ENCODE measurements around the gene FNBP1.
"Not testable (repeated sequence)": the region's sequence is repeated elsewhere in the genome, so short reads cannot be mapped to it uniquely, and the experiment has no call there.

The FNBP1 gene

DNA sequence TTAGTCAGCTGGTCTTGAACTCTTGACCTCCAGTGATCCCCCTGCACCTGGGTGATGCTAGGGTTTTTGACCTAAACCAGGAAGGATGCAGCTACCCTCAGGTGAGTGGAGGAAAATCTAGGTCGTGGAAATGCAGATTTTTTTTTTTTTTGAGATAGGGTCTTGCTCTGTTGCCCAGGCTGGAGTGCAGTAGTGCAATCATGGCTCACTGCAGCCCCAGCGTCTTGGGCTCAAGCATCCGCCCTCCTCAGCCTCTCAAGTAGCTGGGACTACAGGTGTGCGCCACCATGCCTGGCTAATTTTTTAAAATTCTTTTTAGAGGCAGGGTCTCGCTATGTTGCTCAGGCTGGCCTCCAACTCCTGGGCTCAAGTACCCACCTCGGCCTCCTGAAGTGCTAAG lies 51.9 kb downstream of the FNBP1 start:
- DNase-seq (ENCODE audit: low spot score): not testable (repeated sequence)

DNA sequence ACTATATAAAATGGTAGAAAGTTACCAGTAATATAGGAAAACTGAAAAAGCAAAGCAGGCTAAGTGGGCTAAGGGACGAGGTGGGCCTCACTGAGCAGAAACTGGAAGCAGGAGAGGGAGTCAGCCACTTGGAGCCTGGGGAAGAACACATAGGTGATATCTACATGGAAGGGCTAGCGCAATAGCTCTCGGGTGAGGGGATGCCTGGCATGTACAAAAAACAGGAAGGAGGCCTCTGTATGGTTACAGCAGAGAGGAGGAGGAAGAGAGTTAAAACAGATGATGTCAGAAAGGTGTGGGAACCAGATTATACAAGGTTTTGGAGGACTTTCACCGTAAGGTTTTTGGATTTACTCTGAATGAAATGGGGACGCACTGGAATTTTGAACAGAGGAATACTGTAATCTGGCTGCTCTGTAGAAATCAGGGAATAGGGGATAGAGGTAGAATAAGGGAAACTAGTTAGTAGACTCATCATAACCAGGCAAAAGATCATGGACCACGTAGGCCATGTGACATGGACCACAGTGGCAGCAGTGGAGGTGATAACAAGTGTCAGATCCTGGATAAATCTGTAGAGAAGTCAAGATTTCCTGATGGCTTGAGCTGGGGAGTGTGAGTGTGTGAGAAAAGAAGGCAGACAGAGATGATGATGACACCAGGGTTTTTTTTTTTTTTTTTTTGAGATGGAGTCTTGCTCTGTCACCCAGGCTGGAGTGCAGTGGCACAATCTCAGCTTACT lies 52.5 kb downstream of the FNBP1 start:
- DNase-seq (ENCODE audit: low spot score): no peak

GRCh38 chr9:129989740-129990139 lies 53.2 kb downstream of the FNBP1 start:
- DNase-seq (ENCODE audit: low spot score): no peak

DNA sequence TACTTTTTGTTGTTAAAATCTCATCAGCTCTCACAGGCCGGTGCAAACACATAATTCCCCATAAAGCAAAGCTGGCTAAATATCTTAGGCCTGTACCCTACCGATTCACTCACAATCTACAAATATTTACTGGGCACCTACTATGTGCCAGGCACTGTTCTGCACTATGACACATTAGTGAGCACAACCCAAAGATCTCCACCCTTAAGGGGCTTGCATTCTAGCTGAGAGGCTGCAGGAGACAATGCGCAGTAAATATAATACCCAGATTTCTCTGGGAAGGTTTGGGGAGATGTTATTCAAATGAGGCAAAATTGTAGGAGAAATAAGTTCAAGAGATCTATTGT lies 53.7 kb downstream of the FNBP1 start:
- DNase-seq (ENCODE audit: low spot score): no peak

- DNase-seq (ENCODE audit: low spot score): no peak
Observed at GRCh38 chr9:129988607-129989361, 54.2 kb downstream of the FNBP1 start.

DNA sequence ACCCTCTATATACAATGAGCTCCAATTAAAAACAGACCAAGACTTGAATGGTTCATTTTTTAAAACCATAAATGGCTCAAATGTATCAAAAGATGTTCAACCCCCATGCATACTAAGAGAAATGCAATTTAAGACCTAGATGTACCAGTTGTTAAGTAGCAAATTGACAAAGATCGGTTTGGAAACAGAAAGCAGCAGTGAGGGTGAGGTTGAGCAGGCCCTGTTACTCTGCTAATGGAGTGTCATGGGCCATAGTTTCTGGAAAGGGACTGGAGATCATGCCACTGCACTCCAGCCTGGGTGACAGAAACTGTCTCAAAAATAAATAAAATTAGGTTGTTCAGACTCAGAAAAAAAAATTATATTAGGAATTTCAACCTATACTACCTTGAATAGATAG lies 55.0 kb downstream of the FNBP1 start:
- no peak for DNase-seq (ENCODE audit: low spot score)

- no peak for DNase-seq (ENCODE audit: low spot score)
Observed at GRCh38 chr9:129987047-129987446, 55.9 kb downstream of the FNBP1 start.

GRCh38 chr9:129984589-129984988 lies 58.4 kb downstream of the FNBP1 start:
- DNase-seq (ENCODE audit: low spot score): not testable (repeated sequence)

DNA sequence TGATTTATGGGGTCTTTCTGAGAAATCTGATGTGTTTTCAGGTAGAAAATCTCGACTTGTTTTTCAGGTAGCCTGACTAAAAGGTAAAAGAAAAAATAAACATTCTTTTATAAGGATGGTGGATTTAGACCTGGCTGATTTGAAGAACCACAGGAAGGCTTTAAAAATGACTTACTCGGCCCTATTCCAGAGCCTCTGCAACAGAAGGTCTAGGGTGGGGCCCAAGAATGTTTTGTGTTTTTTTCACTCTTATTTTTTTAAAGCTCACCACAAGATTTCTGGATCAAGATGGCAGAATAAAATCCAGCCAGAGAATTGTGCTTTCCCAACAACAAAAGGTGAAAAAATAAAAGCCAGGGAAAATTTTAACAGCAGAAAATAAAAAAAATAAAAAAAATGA lies 59.1 kb downstream of the FNBP1 start:
- no peak for DNase-seq (ENCODE audit: low spot score)

GRCh38 chr9:129981180-129981907 lies 61.6 kb downstream of the FNBP1 start:
- no peak for DNase-seq (ENCODE audit: low spot score)

DNA sequence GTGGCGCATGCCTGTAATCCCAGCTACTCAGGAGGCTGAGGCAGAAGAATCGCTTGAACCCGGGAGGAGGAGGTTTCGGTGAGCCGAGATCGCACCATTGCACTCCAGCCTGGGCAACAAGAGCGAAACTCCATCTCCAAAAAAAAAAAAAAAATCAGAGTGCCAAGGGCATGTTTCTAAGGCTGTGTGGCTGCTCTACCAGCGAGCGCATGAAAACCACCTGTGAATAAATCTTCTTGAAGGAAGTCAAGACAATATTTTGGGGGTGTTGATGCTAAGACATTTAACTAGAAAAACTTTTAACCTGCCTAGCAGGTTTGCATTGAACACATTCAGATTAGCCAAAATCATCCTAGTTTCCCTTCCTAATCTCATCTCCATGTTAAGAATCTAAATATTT lies 62.8 kb downstream of the FNBP1 start:
- DNase-seq (ENCODE audit: low spot score): not testable (repeated sequence)

DNA sequence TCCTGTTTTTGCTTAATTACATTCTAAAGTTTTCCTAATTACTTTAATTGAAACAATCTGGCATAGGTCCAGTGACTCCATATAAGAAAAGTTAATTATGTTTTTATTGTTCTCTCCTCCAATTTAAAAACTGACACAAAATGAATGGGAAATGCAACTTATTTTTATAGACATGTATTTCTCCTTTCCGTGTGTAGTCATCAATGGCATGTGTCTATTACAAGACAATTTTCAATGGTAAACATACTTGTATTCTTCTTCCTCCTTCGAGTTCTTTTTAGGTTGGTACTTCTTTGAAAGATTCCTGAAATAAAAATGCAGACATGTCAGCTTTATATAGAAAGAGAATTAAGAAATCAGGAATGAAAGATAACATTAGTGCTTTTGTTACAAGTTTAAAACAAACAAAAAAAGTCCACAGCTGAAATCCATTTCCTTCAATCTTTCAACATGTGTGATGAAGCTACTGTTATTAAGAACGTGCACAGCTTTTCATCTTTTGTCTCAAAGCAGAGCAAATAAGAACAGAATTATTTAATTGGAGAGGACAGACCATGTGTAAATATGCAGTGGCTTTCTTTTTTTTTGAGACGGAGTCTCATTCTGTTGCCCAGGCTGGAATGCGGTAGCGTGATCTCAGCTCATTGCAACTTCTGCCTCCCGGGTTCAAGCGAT lies 63.8 kb downstream of the FNBP1 start:
- no peak for DNase-seq (ENCODE audit: low spot score)

- no peak for DNase-seq (ENCODE audit: low spot score)
Observed at GRCh38 chr9:129972816-129973215, 70.2 kb downstream of the FNBP1 start.

- peak; percentile 21 for DNase-seq (ENCODE audit: low spot score)
Observed at GRCh38 chr9:129968690-129969485, 74.1 kb downstream of the FNBP1 start.

DNA sequence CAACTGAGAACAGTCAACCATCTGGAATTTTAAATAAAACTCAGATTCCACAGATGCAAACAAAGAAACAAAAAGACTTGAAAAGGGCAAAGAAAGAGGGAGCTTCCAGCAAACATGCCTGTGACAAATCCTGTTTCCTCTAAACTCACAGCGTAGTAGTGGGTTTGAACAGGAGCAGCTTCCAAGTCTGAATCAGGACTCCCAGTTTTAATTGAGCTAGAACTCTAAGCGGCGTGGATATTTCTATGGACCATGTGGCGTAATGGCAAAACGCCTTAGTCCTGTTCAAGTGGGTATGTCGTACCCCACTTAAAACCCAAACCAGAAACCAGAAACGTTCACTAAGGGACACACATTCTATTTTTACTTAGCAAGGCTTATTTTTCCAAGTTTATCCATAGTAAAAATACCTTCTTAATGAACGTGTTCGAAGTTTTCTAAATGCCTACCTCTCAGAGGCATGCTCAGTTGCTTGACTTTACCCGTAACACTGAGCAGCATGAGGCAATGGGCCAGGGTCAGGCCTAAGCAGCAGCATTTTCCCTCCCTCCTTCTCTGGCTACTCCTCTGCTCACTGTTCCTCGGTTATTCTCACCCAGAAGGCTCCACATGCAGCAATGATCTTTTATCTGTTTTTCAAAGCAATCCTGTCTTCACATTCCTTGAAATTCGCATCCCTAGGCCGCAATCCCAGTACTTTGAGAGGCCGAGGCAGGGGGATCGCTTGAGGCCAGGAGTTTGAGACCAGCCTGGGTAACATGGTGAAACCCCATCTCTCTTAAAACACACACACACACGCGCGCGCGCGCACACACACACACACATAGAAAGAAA lies 77.9 kb downstream of the FNBP1 start:
- no peak for DNase-seq (ENCODE audit: low spot score)

DNA sequence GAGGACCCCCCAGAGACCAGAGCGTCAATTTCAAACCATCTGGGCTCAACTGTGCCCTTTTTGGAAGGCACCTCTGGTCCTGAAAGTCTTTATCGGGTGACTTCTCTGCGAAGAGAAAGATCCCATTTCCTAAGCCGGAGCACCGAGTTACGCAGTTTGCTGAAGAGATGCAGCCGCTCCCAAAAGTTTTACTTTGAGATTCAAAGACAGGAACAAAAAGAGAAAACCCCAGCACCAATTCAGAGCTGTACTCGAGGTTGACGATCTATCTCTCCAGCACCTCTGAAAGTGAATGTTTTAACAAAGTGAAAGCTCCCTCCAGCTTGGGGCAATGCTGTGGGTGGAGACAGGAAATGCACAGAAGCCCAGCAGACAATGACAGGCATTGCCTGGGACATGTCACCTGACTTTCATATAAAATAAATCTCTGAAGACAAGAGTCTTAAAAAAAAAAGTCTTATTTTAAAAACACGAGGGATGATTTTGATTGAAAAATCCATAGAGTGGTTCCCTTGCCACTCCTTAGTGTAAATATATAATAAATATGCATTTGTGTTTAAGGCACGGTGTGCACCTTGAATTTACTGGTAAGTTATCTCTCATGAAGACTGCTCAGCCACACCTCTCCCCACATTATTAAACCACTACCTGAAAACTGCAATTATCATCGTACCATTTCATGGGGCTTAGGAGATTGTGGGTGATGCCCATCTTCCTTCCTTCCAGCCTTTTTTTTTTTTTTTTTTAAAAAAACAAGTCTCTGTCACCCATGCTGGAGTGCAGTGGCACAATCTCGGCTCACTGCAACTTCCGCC lies 79.9 kb downstream of the FNBP1 start:
- peak; percentile 83 for DNase-seq (ENCODE audit: low spot score)

GRCh38 chr9:129962451-129962864 lies 80.5 kb downstream of the FNBP1 start:
- peak; percentile 49 for DNase-seq (ENCODE audit: low spot score)

DNA sequence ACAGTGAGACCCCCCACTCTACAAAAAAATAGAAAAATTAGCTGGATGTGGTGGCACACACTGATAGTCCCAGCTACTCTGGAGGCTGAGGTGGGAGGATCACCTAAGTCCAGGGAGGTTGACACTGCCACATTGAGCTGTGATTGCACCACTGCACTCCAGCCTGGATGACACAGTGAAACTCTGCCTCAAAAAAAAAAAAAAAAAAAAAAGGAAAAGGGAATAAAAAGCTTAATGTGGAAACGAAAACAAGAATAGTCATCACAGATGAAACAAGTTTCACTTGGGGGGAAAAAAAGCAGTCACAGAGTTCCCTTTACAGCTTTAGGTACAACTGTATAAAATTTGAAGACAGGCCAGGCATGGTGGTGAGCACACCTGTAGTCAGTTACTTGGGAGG lies 84.2 kb downstream of the FNBP1 start:
- DNase-seq (ENCODE audit: low spot score): no peak

GRCh38 chr9:129954868-129955550 lies 88.0 kb downstream of the FNBP1 start:
- DNase-seq (ENCODE audit: low spot score): no peak
